Upper lobe of right lung (tissue), 1 donor: ENCODE measurements around the gene EFCAB12. TPM values are rescaled to one million over a fixed set of nuclear protein-coding genes. Genes with fewer than 3 reads are reported as not detected.
"Not testable (repeated sequence)": the region's sequence is repeated elsewhere in the genome, so short reads cannot be mapped to it uniquely, and the experiment has no call there.

Source experiments
- ATAC-seq: fragments of 200-7000 bp; cut with Tn5 transposase; one replicate; pipeline ENCODE4 v1.9.1; 2020; ENCODE audit warnings: mild to moderate bottlenecking, moderate library complexity
- DNase-seq: peaks from one replicate; pipeline ENCODE4 v3.0.0-alpha.2; 2020
- H3K27ac ChIP-seq: fragments of 200-600 bp; one replicate; pipeline ENCODE4 v1.8.0; 2022
- H3K27me3 ChIP-seq: fragments of 200-600 bp; one replicate; pipeline ENCODE4 v1.8.0; 2022; ENCODE audit warnings: mild to moderate bottlenecking
- H3K36me3 ChIP-seq: fragments of 200-600 bp; one replicate; pipeline ENCODE4 v1.8.0; 2022
- H3K4me1 ChIP-seq: fragments of 200-600 bp; one replicate; pipeline ENCODE4 v1.8.0; 2022
- H3K4me3 ChIP-seq: fragments of 200-600 bp; one replicate; pipeline ENCODE4 v1.8.0; 2022; ENCODE audit warnings: mild to moderate bottlenecking
- H3K9me3 ChIP-seq: fragments of 200-600 bp; one replicate; pipeline ENCODE4 v1.8.0; 2022
- intact Hi-C: fragments of 100-400 bp; cut with DNase I; formaldehyde crosslinking; loops from one replicate; pipeline ENCODE4 v1.11.0; 2022
- total RNA-seq: library from RNA; stranded (reverse); fragmentation: NEBNext Ultra II Directional; extraction: Animal tissue kit (Norgen Biotek cat#: 25700); gene quantifications from one replicate; pipeline ENCODE4 v1.2.1, GENCODE V29; 2021
- TF ChIP-seq, protein P1 (sequence below): fragments of 200-600 bp; IDR thresholded peaks from one replicate; pipeline ENCODE4 v1.8.0; 2022; ENCODE audit warnings: antibody characterized with exemption
- donor health status: DM: no; HTN: yes; CAD: no; lungs with severe emphysema.

The EFCAB12 gene
- total RNA-seq, 1 donor from 2014 or later = 0.55 TPM

DNA sequence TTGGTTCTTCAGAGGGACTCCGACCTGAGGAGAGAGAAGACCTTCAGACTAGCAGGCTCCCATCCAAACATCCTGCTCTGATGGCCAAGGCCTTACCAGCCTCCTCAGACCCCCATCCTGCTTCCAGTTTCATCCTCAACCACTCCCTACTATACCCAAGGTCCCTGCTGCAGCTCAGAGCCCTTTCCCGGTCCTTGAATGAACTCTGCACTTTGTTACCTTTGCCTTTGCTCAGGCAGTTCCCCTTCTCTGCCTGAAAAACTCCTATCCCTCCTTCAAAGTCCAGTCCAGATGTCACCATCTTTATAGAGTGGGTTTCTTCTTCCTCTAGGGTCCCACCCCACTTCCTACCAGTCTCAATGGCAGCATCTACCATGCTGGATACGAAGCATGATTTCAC lies 13.1 kb downstream of the EFCAB12 start:
- Histone ChIP-seq H3K4me1 (peaks cover 4% of the 10 kb centered on the region), H3K9me3 (no peaks in the 10 kb centered on the region), H3K4me3 (no peak overlapping the region), H3K27me3 (no peaks in the 10 kb centered on the region), H3K27ac (no peak overlapping the region), H3K36me3 (no peaks in the 10 kb centered on the region)
- ATAC-seq = no peak
- no peak for DNase-seq
- intact Hi-C loops = no loop called here
- TF ChIP-seq, protein P1, sequence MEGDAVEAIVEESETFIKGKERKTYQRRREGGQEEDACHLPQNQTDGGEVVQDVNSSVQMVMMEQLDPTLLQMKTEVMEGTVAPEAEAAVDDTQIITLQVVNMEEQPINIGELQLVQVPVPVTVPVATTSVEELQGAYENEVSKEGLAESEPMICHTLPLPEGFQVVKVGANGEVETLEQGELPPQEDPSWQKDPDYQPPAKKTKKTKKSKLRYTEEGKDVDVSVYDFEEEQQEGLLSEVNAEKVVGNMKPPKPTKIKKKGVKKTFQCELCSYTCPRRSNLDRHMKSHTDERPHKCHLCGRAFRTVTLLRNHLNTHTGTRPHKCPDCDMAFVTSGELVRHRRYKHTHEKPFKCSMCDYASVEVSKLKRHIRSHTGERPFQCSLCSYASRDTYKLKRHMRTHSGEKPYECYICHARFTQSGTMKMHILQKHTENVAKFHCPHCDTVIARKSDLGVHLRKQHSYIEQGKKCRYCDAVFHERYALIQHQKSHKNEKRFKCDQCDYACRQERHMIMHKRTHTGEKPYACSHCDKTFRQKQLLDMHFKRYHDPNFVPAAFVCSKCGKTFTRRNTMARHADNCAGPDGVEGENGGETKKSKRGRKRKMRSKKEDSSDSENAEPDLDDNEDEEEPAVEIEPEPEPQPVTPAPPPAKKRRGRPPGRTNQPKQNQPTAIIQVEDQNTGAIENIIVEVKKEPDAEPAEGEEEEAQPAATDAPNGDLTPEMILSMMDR = no peak

DNA sequence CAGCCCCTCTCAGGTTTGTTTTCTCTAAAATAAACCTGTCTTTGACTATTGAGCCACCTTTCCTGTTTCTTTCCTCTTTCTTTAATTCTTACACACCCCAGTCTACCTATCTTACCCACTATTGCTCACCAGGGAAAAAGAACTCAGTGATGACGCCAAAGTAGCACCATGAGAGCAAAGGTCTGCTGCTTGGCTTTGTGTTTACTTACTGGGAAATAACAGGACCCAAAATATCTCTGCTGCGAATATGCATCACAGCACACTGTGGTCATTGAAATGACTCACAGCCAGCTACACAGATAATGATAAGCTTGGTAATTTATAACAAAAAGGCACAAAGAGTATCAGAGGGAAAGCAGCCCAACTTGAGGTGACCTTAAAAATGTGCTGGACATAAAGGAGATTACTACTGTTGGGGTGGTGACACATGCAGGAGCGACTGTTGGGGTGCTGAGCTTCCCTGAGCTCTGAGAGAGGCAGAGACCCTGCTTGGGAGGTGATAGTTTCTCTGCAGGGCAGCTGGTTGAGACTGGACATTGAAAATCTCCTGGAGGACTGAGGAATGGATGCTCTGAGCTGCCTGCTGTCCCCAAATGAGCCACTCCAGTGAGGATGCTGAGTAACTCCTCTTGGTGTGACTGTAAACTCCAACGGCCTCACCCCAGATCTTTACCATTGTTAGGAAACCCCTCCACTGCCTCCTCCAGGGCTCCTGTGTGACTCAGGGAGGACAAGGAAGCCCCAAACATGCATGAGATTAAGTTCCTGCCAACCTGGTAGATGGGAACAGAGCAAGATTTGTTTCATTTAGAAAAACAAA lies 14.5 kb downstream of the EFCAB12 start:
- Histone ChIP-seq H3K4me3 (no peak overlapping the region), H3K27me3 (no peaks in the 10 kb centered on the region), H3K4me1 (peaks cover 4% of the 10 kb centered on the region), H3K9me3 (no peaks in the 10 kb centered on the region), H3K27ac (peak overlapping the region; percentile 8), H3K36me3 (no peaks in the 10 kb centered on the region)
- intact Hi-C loops = no loop called here
- TF ChIP-seq, protein P1 = no peak
- DNase-seq = no peak
- ATAC-seq = no peak

DNA sequence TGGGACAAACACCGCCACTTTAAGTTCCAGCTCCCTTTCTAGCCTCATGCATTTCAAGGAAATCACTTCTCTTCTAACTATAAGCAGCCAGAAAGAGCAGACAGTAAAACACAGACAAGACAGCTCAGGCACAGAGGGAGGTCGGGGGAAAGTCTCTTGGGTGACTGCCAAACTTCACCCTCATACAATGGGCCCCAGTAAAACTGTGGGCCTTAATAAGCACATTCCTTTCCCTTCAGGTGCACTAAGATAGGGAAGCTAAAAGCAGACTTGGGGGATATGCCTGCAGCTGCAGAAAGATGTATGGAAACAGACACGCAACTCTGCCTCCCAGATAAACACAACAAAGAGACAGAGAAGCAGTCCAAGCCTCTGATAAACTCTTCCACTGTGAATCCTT lies 15.2 kb downstream of the EFCAB12 start:
- H3K27ac ChIP-seq, intact Hi-C loops, ATAC-seq, H3K4me1 ChIP-seq, H3K4me3 ChIP-seq, DNase-seq, H3K9me3 ChIP-seq, H3K36me3 ChIP-seq, H3K27me3 ChIP-seq: not testable (repeated sequence)

DNA sequence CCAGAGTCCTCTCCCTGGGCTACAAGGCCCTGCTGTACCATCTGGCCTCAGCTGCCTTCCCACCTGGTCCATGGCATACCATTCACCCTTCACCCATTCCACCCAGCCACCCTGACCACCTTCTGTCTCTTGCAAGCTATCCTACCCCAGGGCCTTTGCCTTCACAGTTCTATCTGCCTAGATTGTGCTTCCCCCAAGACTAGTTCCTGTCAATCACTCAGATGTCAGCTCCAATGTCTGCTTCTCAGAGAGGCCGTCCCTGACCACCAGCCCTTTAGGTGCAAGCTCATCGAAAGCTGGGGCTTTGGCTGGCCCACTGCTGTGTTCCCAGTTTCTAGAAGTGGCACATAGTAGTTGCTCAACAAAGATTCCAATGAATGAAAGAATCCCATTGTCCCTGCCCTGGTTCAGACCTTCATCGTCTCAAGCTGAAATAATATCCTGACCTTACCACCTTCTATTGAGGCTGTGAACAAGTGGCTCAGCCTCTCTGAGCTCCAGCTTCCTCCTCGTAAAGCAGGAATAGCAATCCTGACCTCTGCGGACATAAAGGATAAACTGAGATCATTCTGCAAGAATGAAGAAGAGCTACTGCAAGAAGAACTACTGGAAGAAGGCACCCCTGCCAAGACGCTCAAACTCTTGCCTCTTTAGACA lies 15.8 kb downstream of the EFCAB12 start:
- no peak overlapping the region for H3K4me3 ChIP-seq
- intact Hi-C loops = no loop called here
- H3K9me3 ChIP-seq = no peaks in the 10 kb centered on the region
- peaks cover 4% of the 10 kb centered on the region for H3K4me1 ChIP-seq
- no peak for ATAC-seq
- H3K36me3 ChIP-seq = no peaks in the 10 kb centered on the region
- TF ChIP-seq, protein P1 = no peak
- H3K27me3 ChIP-seq = no peaks in the 10 kb centered on the region
- no peak overlapping the region for H3K27ac ChIP-seq
- no peak for DNase-seq

DNA sequence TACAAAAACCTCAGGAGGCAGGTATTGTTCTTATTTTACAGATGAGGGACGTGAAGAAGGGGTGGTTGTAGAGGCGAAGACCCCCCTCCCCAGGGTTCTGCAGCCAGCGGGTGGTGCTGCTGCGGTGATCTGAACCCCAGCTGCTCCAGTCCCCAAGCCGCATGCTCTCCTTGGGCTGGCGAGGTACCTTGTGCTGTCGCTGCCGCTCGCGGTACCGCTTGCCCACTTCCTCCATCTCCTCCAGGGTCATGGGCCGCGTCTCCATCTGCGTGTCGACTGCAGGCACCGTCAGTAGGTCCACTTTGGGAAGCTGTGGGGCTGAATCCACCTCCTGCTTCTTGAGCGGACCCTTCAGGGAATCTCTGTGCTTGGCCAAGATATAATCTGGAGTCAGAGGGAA lies 17.5 kb downstream of the EFCAB12 start:
- no peak for ATAC-seq
- H3K36me3 ChIP-seq = no peaks in the 10 kb centered on the region
- H3K27ac ChIP-seq = no peak overlapping the region
- H3K4me3 ChIP-seq = no peak overlapping the region
- no peak for DNase-seq
- TF ChIP-seq, protein P1 = no peak
- H3K4me1 ChIP-seq = no peaks in the 10 kb centered on the region
- no peaks in the 10 kb centered on the region for H3K27me3 ChIP-seq
- intact Hi-C loops = no loop called here
- H3K9me3 ChIP-seq = no peaks in the 10 kb centered on the region

DNA sequence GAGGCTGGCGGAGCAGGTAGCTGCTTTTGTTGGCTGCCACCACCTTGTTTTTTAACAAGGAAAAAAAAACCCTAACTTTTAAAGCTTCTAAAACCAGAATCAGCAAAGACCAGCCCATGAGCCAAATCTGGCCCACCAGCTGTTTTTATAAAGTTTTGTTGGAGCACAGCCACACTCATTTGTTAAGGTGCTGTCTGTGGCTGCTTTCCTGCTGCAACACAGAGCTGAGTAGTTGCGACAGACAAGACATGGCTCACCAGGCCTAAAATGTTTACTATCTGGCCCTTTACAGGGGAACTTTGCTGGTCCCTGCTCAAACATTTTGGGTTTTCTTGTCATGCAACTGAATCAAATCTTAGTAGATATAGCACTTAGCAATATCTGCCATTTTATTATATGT lies 18.9 kb downstream of the EFCAB12 start:
- no peak for ATAC-seq
- H3K4me1 ChIP-seq = no peaks in the 10 kb centered on the region
- H3K9me3 ChIP-seq = no peaks in the 10 kb centered on the region
- no peak for DNase-seq
- TF ChIP-seq, protein P1 = no peak
- intact Hi-C loops = no loop called here
- H3K4me3 ChIP-seq = no peak overlapping the region
- no peaks in the 10 kb centered on the region for H3K27me3 ChIP-seq
- no peaks in the 10 kb centered on the region for H3K36me3 ChIP-seq
- no peak overlapping the region for H3K27ac ChIP-seq
